ENCODE measurements around the gene SPCS3.
"Not testable (repeated sequence)": the region's sequence is repeated elsewhere in the genome, so short reads cannot be mapped to it uniquely, and the experiment has no call there.

Gene SPCS3

DNA sequence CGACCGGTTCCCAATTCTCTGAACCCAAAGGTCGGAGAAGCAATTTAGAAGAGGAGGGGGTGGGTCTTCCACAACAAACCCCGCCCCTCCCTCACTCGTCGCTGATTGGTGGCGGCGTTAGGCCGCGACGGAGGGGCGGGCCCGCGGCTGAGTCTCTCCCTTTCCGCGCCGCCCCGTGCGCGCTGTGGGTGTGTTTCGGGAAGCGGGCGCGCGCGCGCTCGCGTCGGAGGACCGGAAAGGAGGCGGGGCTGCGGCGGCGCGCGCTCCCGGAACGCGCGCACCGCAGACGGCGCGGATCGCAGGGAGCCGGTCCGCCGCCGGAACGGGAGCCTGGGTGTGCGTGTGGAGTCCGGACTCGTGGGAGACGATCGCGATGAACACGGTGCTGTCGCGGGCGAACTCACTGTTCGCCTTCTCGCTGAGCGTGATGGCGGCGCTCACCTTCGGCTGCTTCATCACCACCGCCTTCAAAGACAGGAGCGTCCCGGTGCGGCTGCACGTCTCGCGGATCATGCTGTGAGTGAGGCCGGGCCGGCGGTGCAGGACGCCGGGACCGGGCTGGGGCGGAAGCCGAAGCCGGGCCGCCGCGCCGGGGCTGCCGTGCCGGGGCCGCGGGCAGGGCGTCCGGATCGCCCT is at the start of gene SPCS3:
TSS of gene SPCS3 (plus strand) at position 263 of the 636 bp plus-strand sequence. CDS start at position 374, 111 bp downstream.
- peak; percentile 89 for DNase-seq

DNA sequence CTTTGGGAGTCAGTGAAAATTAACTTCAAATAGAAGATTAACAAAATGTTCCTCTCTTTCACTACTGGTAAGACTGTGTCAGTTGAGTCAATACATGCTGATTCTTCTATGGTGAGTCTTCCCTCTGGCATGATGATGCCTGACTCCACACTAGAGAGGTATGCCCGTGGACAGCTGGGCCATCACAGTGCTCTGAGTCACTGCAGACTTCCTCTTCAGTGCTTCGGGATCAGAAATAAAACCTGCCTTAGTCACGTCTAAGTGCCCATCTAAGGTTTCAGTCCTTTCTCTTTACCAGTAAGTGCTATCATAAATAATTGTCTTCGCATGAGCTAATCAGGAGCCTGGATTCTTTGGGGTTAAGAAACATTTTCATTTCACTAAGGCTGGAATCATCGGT is 49.1 kb upstream of the SPCS3 start:
- DNase-seq, result peak; percentile 4

DNA sequence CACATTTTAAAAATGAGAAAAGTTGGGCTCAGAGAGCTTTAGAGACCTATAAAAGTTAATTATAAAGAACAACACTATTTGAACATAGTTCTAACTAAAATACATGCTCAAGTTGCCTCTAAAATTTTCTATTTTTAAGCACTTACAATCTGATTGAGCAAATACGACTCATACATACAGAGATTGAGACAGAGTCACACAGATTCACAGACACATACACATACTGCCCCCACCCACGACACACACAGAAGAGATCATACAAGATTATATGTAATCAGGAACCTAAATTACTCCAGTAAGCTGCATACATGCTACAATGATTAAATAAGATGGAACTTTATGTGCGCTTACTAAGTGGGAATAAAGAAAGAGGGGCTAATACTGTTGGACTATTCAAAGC is 48.0 kb upstream of the SPCS3 start:
- DNase-seq, result no peak

DNA sequence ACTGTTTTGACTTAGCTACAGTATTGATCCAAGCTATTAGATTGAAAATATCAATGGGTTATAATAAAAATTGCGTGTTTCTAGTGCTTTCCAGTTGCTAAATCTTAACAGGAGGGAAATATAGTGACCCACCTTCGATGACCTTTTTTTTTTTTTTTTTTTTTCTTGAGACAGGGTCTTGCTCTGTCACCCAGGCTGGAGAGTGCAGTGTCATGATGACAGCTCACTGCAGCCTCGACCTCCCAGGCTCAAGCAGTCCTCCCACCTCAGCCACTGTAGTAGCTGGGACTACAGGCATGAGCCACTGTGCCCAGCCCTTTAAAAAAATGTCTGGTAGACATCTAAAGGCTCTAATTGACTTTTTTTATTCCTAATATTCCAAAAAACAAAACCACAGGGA is 47.0 kb upstream of the SPCS3 start:
- no peak for DNase-seq

DNA sequence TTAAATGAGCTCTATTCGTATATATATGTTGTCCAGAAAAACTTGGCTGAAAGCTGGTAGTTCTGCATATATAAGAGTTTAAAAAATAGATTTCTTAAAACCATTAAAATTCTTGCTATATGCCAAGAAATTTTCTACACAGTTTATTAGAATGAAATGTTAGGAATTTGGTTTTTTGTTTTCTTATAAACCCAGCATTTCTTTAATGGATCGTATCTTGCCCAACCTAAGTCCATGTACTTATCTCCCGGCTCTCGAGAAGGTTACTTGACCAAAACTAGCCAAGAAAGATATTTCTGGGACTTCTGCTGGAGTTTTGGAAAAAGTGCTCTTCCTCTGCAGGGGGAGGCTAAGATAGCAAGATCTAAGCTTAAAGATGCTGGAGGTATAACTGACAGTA is 46.0 kb upstream of the SPCS3 start:
- DNase-seq, result no peak

DNA sequence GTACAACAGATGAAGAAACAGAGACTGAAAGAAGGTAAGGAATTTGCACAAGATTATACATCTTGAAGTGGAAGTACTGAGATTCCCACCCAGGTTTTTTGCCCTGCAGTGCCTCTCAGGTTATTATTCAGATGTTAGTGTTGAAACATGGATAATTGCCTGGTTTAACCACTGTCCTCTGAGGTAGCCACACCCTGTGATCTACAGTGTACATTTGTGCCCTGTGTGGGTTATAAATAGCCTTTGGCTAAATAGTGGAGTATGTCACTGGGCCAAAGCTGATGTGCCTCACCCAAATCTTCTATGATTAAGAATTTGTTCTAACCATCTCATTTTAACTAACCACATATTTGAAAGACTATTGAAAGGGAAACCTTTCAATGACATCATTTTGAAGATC is 45.3 kb upstream of the SPCS3 start:
- no peak for DNase-seq

DNA sequence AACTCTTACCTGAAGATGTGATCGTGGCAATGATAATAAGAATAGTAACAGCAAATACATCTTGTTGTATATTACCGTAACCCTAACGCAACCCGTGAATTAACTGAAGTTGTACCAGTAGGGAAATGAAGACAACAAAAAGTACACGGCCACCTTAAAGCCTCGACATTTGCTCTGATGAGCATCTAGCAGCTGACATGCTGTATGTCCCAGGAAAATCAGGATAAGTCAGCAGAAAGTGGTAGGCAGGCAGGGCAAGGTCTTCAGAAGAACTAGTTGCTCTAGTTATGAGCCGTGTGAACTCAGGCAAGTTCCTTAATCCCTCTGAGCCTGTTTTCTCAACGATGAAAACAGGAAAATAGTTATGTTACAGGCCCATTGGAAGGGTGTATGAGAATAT is 43.1 kb upstream of the SPCS3 start:
- DNase-seq, result no peak

DNA sequence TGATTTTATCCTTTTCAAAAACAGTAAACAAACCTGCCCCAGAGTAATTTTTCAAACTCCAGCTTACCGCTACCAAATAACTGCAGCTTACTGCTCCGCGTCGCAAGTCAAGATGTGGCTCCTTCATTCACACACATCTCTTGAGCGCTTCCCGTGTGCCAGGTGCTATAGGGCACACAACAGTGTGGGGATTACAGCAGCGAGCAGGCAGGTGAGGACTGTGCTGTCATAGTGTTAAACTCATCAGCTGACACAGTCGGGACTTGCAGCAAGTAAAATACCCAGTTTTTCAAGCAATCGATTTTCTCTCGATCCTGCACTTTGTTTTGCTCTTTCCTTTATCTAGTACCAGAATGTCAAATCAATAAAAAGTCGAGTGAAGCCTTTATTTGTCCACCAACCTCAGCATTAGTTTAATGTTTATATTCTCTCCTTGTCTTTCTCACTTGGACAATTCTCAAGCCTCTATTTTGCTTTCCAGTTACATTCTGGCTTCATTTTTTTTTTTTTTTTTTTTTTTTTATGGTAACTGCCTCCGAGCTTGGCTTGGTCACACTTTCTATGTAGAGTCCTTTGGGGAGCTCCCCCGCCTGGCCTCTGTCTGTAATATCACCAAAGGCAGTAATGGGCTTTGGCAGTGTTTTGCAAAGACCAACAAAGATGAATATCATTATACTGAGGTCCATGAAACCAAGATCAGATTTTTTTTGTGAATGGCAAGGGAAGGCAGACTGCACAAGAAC is 42.4 kb upstream of the SPCS3 start:
- DNase-seq, result peak; percentile 11

DNA sequence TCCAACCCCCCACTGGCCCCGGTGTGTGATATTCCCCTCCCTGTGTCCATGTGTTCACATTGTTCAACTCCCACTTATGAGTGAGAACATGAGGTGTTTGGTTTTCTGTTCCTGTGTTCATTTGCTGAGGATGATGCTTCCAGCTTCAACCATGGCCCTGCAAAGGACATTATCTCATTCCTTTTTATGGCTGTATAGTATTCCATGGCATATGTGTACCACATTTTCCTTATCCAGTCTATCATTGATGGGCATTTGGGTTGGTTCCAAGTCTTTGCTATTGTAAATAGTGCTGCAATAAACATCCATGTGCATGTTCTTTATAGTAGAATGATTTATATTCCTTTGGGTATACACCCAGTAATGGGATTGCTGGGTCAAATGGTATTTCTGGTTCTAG is 40.2 kb upstream of the SPCS3 start:
- DNase-seq, result not testable (repeated sequence)

DNA sequence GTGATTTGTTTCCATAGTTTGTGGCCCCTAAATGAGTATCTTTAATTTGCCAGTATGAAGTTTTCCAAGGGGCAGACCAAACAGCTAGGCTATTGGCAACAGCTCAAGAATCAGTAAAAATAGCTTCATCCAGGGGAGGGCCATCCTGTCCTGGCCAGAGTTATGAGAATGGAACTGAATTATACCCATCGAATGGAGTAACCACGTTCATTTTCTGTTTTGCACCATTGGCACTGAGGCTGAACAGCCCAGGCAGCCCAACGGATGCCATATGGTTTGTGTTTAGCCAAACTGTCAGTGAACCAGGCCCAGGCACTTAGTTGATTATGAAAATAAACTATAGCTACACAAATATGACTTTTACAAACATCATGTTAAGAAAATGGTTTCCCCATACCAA is 33.0 kb upstream of the SPCS3 start:
- no peak for DNase-seq

DNA sequence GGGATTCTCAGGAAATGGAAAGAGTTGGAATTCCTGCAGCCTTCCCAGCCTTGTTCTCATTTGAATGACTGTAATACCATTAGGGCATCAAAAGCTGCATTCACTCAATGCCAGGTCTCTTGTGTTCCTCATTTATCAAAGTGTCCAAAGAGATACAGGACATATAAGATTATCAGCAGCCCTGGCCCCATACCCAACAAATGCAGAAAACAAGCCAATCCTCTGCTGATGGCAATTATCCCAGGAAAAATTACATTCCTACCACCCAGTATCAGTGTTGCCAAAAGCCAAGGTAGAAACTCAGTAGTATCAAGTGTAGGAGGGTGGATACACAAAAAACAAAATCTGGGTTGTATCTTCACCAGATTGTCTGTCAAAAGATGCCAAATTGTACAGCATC is 32.2 kb upstream of the SPCS3 start:
- no peak for DNase-seq

DNA sequence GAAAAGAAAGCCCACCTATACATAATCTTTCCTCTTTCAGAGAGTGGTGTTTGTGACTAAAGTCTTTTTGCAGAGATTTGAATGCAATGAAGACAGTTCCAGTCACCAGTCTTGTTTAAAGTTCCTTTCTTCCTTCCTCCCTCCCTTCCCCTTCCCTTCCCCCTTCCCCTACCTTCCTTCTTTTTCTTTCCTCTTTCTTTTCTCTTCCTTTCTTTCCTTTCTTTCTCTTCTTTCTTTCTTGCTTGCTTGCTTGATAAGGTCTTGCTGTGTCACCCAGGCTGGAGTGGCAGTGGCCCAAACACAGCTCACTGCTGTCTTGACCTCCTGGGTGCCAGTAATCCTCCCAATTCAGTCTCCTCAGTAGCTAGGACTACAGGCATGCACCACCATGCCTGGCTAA is 31.7 kb upstream of the SPCS3 start:
- DNase-seq, result no peak

DNA sequence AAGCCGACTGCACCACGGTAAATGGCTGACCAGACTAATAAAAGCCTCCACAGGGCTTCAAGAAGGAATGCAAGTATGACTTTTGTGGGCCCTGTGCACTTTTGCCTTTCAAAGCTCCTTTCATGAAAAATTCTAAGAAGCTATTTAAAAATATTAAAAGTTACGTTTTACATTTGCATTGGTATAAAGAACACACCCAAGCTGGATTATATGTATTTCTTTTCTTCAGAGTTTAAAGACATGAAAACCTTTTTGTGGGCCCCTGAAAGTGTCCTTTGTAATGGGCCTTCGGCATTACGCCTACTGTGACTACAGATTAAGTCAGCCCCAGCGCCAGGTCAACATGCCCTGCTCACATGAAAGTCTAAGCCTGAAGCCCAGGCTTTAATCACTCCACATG is 30.2 kb upstream of the SPCS3 start:
- DNase-seq, result no peak

DNA sequence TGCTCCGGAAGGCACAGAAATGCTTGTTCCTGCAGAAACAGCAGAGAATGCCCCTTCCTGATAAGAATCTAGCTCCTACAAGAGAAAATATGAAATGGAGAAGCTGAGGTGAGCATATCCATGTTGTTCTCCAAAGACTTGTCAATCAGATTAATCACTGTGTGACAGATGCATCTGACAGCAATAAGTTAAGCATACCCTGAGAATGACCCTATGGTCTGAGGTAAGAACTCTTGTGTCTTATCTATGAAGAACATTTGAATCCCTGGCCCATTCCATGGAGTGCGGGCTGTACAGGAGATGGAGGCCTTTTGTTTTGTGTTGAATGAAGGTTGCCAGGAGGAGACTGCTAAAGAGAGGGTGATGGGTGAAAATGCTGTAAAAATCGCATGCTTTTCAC is 29.2 kb upstream of the SPCS3 start:
- DNase-seq, result no peak

DNA sequence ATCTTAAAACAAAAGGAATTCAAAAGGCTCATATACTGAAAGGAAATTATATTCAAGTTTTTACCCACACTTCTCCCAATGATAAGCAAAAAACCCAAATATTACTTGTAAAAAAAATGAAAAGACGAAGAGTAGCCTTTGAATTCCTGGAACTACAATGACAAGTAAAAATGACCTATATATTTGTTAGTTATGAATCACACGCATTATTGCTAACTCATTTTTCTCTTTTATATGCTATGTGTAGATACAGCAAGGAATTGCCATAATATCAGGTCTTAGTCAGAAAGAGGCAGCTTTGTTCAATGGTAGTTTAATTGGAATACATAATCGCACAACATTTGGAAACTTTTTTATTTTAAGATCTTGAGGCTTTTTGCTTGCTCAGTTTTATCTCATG is 28.0 kb upstream of the SPCS3 start:
- no peak for DNase-seq

DNA sequence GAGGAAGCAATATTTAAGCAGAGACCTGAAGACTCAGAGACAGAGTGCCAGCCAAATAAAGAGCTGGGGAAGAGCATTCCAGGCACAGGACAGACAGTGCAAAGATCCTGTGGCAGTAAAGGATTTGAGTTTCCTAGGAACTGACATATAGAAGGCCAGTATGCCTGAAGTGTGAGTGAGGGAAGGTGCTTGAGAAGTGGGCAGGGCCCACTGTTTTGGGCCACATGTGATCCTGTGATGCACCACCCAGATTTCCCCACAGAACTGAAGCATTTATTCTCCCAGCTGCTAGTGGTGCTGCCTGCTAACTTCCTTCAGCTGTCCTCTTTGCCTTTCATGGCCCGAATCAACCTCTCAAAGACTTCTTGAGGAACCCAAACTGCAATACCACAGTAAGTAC is 26.8 kb upstream of the SPCS3 start:
- no peak for DNase-seq

DNA sequence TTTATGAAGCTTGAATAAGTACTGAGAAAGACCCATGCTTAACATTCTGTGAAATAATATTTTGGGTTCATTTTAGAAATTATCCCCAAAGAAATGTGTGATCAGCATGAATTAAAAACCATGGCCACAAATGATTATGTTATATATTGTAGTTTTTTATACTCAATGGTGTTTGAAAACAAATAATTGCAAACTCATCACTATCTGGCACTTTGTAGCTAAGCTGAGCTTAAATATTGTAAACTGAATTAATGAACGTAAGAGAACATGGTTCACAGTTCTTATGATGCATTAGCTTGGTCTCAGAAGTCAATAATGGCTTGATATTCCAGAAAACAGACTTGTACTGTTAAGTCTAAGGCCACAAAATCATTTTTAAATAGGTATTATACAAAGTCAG is 26.1 kb upstream of the SPCS3 start:
- no peak for DNase-seq

DNA sequence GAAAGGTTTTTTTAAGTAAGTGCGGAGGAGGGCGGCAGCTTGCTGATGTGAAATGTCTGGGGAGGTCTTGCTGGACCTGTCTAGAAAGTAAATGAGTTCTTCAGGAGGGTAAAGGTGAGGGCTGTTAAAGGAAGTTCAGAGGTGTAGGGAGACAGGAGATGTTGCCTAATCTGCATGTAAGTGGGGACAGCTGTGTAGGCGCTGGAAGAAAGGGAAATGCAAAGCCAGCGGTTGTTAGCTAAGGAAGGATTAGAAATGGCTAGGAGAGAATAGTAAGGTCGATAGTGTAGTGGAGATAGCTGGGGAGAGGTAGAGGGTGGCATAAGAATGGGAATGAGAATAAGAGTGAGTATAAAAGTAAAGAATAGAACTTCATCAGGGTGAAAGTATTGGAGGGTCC is 23.9 kb upstream of the SPCS3 start:
- not testable (repeated sequence) for DNase-seq

DNA sequence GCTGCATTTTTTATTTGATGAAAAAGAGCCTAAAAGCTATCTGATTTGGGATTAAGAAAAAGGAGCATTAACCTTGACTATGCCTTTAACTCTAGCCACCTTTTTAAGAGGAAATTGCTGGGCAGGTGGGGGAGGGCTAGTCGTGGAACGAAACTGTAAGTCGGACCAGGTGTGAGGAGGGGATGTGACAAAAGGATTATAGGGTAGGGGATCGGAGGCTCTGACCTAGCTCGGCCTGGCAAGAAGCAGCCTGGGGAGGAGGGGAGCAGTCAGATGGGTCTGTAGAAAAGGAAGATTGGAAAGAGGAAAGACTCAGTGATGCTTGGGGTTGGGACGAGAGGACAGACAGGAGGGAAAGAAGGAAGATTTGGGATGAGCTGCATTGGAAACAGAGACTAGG is 21.1 kb upstream of the SPCS3 start:
- DNase-seq, result no peak

DNA sequence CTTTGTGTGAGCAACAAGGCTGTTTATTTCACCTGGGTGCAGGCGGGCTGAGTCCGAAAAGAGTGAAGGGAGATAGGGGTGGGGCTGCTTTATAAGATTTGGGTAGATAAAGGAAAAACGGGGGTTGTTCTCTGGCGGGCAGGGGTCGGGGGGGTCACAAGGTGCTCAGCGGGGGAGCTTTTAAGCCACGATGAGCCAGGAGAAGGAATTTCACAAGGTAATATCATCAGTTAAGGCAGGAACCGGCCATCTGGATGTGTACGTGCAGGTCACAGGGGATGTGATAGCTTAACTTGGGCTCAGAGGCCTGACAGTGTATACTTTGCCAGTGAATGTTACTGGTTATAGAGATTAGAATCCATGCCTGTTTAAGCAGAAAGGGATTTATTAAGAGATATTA is 19.7 kb upstream of the SPCS3 start:
- DNase-seq, result no peak

DNA sequence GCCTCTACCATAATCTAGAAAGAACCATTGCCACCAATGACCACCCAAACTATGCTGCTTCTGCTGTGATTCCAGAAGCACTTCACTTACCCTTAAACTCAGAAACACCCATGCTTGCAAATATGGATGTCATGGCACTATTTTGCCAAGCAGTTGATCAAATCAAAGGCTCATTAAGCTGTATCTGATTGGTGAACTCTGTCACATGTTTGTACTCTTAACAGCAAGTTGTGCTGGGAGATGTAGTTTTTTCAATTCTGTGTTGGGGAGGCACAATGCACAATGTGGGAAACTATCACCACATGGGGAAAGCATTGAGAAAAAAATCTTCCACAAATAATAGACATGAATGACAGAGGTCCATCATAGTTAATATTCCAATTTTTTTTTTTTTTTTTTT is 19.2 kb upstream of the SPCS3 start:
- DNase-seq, result no peak

DNA sequence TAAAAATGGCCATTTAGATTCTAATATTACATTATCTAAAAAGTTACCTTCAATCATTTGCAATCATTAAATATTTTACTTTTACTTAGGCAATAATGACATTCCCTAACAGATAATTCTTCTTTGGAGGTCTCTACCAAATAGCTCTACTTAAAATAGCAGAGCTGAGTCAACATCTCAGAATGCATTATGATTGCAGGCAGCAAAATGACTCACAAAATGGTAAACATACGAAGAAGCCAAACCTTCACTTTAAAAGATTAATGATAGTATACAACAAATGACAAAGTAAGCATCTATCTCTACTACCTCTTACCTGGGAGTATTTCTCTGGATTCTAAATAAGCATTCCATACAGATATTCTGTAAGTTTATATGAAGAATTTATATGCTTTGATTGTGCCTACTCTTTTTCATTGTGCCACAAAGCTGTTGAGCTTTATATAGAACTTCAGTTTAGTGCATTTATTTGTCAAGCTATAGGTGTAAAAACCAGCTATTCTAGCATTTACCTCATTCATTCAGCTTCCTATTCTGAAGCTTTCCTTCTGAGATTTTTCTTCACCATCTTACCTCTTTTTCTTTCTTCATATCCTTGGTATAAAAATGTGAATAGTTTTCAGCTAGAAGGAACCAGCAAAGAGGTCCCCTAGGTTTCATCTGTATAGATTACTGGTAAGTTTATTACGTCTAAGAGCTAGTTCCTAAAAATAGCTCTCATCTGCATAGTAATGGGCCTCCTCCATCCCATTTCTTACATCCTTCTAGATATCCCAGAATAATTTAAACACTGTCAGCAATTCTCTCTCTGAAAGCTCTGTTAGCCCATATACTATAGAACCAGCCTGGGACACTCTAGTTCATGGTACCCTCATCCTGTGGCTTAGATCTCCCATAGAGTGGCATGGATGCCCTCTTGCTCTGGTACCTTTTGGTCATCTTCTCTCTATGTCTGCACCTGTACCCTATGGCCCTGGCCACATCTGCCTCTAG is 17.2 kb upstream of the SPCS3 start:
- DNase-seq, result no peak

DNA sequence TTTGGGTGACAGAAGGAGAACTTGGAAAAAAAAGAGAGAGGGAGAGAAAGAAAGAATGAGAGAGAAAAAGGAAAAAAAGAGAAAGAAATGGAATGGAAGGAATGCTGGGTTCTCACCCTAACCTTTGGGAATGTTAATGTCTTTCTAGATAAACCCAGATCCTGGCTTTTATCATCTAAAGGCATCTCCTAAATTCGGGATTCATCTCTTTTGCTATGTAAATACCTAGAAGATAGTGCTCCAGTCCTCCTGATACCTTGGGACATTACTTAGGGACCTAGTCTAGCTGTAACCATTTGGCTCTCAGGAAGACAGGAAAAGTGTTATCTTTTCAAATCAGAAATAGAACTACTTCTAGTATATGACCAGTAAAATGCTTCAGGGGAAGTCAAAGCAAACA is 15.8 kb upstream of the SPCS3 start:
- DNase-seq, result no peak
